NCI-H748 treated with DMSO at 0.1 percent for 48 hours (cell line): ENCODE data around the gene RARA.

Experiments used
- DNase-seq: peaks from one replicate; lab custom pipeline; 2025; lab: John Stamatoyannopoulos, UW

The RARA gene

GRCh38 chr17:40316571-40317344, 7.8 kb downstream of the RARA start:
- DNase-seq: no peak

GRCh38 chr17:40317345-40317873, 8.4 kb downstream of the RARA start:
- no peak for DNase-seq

GRCh38 chr17:40317880-40318829, 9.2 kb downstream of the RARA start:
- peak; percentile 82 for DNase-seq

GRCh38 chr17:40318830-40319391, 9.9 kb downstream of the RARA start:
- no peak for DNase-seq

- DNase-seq: no peak
Measured at GRCh38 chr17:40319651-40320540, 10.9 kb downstream of the RARA start.

- no peak for DNase-seq
Measured at GRCh38 chr17:40320756-40321523, 12.0 kb downstream of the RARA start.

- DNase-seq: no peak
Measured at GRCh38 chr17:40321524-40321929, 12.5 kb downstream of the RARA start.

GRCh38 chr17:40321961-40322357, 13.0 kb downstream of the RARA start:
- DNase-seq: no peak

- no peak for DNase-seq
Measured at GRCh38 chr17:40322358-40323315, 13.7 kb downstream of the RARA start.

- no peak for DNase-seq
Measured at GRCh38 chr17:40323391-40324381, 14.7 kb downstream of the RARA start.

- DNase-seq: no peak
Measured at GRCh38 chr17:40325156-40326013, 16.4 kb downstream of the RARA start.

GRCh38 chr17:40326014-40326831, 17.2 kb downstream of the RARA start:
- DNase-seq: no peak

- no peak for DNase-seq
Measured at GRCh38 chr17:40326832-40327199, 17.8 kb downstream of the RARA start.

- DNase-seq: no peak
Measured at GRCh38 chr17:40327244-40327729, 18.3 kb downstream of the RARA start.

- DNase-seq: no peak
Measured at GRCh38 chr17:40327735-40328385, 18.9 kb downstream of the RARA start.

- DNase-seq: no peak
Measured at GRCh38 chr17:40328386-40328766, 19.4 kb downstream of the RARA start.
